ENCODE data around the gene GGT1.
"Not testable (repeated sequence)": the region's sequence is repeated elsewhere in the genome, so short reads cannot be mapped to it uniquely, and the experiment has no call there.

The GGT1 gene

GRCh38 chr22:24595228-24595627 is 7.8 kb upstream of the GGT1 start:
- FAIRE-seq, result no peak

DNA sequence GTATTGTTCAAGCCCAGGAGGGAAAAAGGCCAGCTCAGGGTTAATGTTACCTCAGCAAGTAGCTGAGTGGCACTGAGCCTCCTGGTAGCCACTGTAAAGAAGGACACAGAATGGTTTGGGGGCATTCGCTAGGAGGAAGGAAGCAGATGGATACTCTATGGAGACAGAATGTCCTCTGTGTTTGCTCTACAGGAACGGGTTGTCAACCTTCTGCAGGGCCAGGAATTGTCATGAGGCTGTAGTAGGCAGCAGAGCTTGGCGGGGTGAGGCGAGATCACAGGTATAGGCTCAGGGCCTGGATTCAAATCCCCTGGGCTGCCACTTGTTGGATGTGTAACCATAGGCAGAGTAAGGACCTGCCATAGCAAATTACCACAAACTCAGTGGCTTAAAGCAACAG is 7.1 kb upstream of the GGT1 start:
- no peak for FAIRE-seq
- no peak for DNase-seq (ENCODE audit: extremely low spot score, insufficient read length, low read depth)

More at GRCh38 chr22:24595228-24595627, 7.8 kb upstream of the GGT1 start:
- DNase-seq (ENCODE audit: extremely low spot score, insufficient read length, low read depth), result no peak

GRCh38 chr22:24597076-24597475 is 5.9 kb upstream of the GGT1 start:
- FAIRE-seq; DNase-seq (ENCODE audit: extremely low spot score, insufficient read length, low read depth): not testable (repeated sequence)

GRCh38 chr22:24599514-24599913 is 3.5 kb upstream of the GGT1 start:
- no peak for FAIRE-seq
- DNase-seq (ENCODE audit: extremely low spot score, insufficient read length, low read depth), result no peak

DNA sequence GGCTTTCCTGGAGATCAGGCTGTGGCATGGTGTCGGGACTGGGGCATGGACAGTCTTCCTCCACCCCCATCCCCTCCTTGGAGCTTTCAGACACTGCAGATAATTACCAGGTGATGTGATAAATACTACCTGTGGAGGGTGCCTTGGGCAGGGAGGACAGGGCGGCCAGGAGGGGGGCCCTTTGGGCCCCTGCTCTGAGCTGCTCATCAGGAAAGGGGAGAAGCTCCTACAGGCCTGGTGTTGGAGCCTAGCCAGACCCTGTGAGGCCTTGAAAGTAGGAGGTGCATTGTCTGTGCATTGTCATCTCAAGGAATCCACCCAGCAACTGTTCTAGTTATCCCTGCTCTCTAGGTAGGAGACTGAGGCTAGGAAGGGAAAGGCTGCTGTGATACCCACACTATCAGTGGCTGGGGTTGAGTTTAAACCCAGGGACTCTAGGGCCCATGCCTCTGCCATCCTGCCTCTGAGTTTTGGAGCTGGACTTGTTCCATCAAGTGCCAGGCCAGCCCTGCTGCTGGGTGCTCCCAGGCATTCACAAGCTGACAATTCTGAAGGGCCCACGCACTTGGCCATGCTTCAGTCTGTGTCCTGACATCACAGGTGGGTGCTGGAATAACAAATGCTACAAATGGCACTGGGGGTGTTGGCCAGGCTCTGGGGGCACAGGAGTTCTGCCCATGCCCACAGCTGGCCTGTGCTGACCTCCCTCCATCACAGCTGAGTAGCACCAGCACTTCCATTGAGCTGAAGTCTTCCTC is 2.9 kb upstream of the GGT1 start:
- not testable (repeated sequence) for FAIRE-seq

GRCh38 chr22:24601217-24602104 is 1.5 kb upstream of the GGT1 start:
- DNase-seq (ENCODE audit: extremely low spot score, insufficient read length, low read depth), result no peak
- FAIRE-seq, result peak; percentile 74

More for the DNA sequence above, 2.9 kb upstream of the GGT1 start:
- not testable (repeated sequence) for DNase-seq (ENCODE audit: extremely low spot score, insufficient read length, low read depth)

DNA sequence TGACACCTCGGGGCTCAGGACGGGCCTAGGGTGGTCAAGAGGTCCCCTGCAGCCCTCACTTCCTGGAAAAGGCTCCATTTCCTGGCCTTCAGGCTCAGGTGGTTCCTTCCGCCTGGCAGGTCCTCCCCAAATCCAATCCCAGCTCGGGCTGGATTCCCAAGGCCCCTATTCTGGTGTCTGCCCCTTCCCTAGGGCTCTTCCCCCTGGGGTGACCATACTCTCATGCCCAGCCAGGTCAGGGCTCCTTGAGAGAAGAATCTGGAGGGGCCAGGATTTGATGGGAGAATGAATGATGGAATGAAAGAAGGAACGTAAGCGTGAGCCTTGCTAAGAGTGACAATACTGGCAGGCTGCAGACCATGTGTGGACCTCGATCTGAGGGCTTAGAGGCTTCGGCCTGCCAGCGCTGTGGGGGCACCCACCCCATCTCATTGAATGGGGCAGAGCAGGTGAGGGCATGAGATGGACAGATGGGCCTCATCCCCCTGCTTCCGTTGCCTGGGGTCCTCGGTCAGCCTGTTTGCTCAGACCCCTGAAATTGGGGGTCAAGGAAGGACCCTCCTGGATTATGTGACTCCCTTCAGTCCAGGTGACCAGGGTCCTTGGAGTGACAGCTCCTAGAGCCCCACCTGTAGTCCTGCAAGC is 766 bp upstream of the GGT1 start:
- DNase-seq (ENCODE audit: extremely low spot score, insufficient read length, low read depth); FAIRE-seq: not testable (repeated sequence)

DNA sequence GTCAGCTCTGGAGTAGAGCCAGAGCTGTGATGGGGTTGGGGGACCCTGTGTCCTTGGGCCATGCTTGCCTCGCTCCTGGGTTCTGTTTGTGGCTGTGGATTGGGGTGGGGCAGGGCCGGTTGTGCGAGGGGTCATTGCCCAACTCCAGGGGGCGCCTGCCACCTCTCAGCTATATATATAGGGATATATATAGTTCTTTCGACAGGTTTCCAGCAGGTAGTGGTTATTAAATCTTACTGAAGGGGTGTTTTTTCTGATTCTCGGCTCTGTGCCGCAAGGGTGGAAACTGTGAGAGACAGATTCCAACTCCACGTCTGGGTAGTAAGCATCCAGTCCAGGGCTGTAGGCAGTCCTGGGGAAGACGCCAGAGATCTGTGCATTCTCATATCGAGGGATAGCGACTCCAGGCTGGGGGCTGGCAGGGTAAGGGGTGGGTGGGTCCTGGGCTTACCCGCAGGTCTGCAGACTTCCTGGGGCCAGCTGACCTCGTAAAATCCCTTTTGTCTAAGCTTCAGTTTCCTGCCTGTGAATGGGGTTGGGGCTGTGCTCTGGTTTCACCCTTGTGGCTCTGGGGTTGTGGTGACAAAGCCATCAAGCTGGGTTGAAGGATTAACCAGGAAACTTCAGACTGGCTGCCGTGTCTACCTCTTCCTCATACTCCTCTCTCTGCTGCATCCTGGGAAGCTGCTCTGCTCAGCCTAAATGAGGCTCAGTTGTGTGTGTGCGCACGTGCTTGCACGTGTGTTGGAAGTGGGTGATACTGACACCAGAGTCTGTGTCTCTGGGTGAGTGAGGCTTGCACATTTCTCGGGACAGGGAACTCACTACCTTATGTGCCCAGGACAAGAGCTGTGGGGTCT is 1.0 kb downstream of the GGT1 start:
- FAIRE-seq, result peak; percentile 86
- DNase-seq (ENCODE audit: extremely low spot score, insufficient read length, low read depth), result not testable (repeated sequence)

DNA sequence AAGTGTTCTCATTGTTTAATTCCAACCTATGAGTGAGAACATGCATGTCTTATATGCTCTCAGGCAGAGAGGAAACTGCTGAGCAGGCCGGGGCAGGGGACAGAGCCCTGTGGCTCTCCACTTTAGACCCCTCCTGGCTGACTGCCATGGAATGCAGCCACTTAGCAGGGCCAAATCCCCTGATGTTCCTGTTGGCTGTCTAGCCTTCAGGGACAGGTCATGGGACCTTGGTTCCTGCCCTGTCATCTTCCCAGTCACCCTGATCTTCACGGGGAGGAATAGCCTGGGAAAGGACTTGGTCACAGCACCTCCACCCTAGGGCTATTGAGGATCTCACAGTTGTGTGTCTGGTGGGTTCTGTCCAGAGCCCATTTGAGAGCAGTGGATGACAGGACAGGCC is 3.3 kb downstream of the GGT1 start:
- FAIRE-seq; DNase-seq (ENCODE audit: extremely low spot score, insufficient read length, low read depth): not testable (repeated sequence)

GRCh38 chr22:24607429-24607983 is 4.5 kb downstream of the GGT1 start:
- FAIRE-seq, result peak; percentile 65
- not testable (repeated sequence) for DNase-seq (ENCODE audit: extremely low spot score, insufficient read length, low read depth)

DNA sequence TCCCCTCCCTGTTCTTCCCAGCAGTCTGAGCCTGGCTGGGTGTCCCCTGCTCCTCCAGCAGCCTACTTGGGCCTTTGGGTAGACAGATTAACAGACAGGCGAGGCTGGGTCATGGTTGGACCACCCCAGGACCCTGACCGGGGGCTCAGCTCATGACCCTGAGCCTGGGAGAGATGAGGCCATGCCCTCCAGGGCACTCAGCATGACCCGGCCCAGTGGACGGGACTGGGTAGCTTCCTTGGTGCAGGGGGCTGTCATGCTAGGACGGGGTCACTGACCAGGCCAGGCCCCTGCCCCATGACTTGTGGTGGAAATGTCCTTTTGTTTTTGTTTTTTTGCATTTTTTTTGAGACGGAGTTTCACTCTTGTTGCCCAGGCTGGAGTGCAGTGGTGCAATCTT is 5.3 kb downstream of the GGT1 start:
- not testable (repeated sequence) for DNase-seq (ENCODE audit: extremely low spot score, insufficient read length, low read depth); FAIRE-seq

DNA sequence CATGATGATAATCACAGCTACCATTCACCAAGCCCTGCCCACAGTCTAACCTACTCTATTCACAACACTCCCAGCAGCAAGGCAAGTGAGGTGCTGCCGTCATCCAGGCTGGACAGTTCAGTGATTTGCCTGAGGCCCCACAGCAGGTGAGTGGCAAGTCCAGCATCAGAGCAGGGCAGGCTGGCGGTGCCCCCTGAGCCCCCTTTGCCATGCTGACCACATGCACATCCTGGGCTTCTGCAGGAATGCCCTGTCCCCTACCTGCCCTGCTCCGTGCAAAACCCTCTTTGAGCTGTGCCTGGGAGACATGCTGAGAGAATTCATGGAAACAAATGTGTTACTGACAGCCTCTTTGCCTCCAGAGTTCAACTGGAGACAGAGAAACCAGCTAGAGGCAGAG is 6.9 kb downstream of the GGT1 start:
- FAIRE-seq; DNase-seq (ENCODE audit: extremely low spot score, insufficient read length, low read depth): not testable (repeated sequence)

- not testable (repeated sequence) for DNase-seq (ENCODE audit: extremely low spot score, insufficient read length, low read depth); FAIRE-seq
These were observed 11.8 kb downstream of the GGT1 start for GRCh38 chr22:24614794-24615193.

- not testable (repeated sequence) for DNase-seq (ENCODE audit: extremely low spot score, insufficient read length, low read depth); FAIRE-seq
These were observed 18.3 kb downstream of the GGT1 start for GRCh38 chr22:24621244-24621643.

- not testable (repeated sequence) for DNase-seq (ENCODE audit: extremely low spot score, insufficient read length, low read depth); FAIRE-seq
These were observed 19.6 kb downstream of the GGT1 start for GRCh38 chr22:24622596-24622995.

GRCh38 chr22:24627911-24628310 is 24.9 kb downstream of the GGT1 start:
- FAIRE-seq; DNase-seq (ENCODE audit: extremely low spot score, insufficient read length, low read depth): not testable (repeated sequence)

- not testable (repeated sequence) for DNase-seq (ENCODE audit: extremely low spot score, insufficient read length, low read depth); FAIRE-seq
These were observed 26.1 kb downstream of the GGT1 start for GRCh38 chr22:24629069-24629468.

GRCh38 chr22:24630812-24631427 is 27.9 kb downstream of the GGT1 start:
- FAIRE-seq; DNase-seq (ENCODE audit: extremely low spot score, insufficient read length, low read depth): not testable (repeated sequence)

Data from GM18507 (cell line).